T-helper 9 cell (primary cell): ENCODE data around the gene HDAC6.
"Not testable (repeated sequence)": the region's sequence is repeated elsewhere in the genome, so short reads cannot be mapped to it uniquely, and the experiment has no call there.

ENCODE experiments used
- DNase-seq: peaks from one replicate; pipeline ENCODE4 v3.0.0-alpha.2; 2020

Gene HDAC6

GRCh38 chrX:48826135-48826875, 24.4 kb downstream of the HDAC6 start, which contains the start of gene ERAS:
ERAS (plus strand) TSS chrX:48826513; CDS start chrX:48829124, 2,611 bp downstream.
- DNase-seq = no peak

- DNase-seq = no peak
These were observed 25.2 kb downstream of the HDAC6 start for GRCh38 chrX:48826876-48827653.

- DNase-seq = no peak
These were observed 25.7 kb downstream of the HDAC6 start for GRCh38 chrX:48827654-48827968.

GRCh38 chrX:48829016-48829735, 27.3 kb downstream of the HDAC6 start:
- no peak for DNase-seq

GRCh38 chrX:48831136-48831908, 29.5 kb downstream of the HDAC6 start:
- DNase-seq = no peak

GRCh38 chrX:48831909-48832291, 30.0 kb downstream of the HDAC6 start:
- DNase-seq = no peak

GRCh38 chrX:48833542-48834138, 31.8 kb downstream of the HDAC6 start:
- no peak for DNase-seq

GRCh38 chrX:48834383-48834709, 32.5 kb downstream of the HDAC6 start:
- no peak for DNase-seq

- peak; percentile 10 for DNase-seq
These were observed 33.9 kb downstream of the HDAC6 start, which contains the start of gene PCSK1N for GRCh38 chrX:48835524-48836329. PCSK1N (minus strand) TSS chrX:48835610; CDS start chrX:48835532, 78 bp downstream.

GRCh38 chrX:48839686-48840085, 37.8 kb downstream of the HDAC6 start:
- no peak for DNase-seq

- DNase-seq = no peak
These were observed 47.0 kb downstream of the HDAC6 start for GRCh38 chrX:48848847-48849246.

- no peak for DNase-seq
These were observed 51.0 kb downstream of the HDAC6 start for GRCh38 chrX:48852857-48853256.

GRCh38 chrX:48853494-48853893, 51.6 kb downstream of the HDAC6 start:
- not testable (repeated sequence) for DNase-seq

- not testable (repeated sequence) for DNase-seq
These were observed 52.4 kb downstream of the HDAC6 start for GRCh38 chrX:48854121-48854804.

GRCh38 chrX:48854898-48855297, 53.0 kb downstream of the HDAC6 start:
- DNase-seq = no peak

GRCh38 chrX:48864210-48864609, 62.3 kb downstream of the HDAC6 start:
- no peak for DNase-seq

- not testable (repeated sequence) for DNase-seq
These were observed 70.2 kb downstream of the HDAC6 start for GRCh38 chrX:48872017-48872416.
